GM13976 (cell line): Measurements from ENCODE around the gene SEMA7A.

ENCODE experiments used
- DNase-seq: peaks from one replicate; pipeline ENCODE4 v3.0.0; 2012; ENCODE audit warnings: low spot score
- in situ Hi-C: fragments of 300-500 bp; cut with MboI; formaldehyde crosslinking; loops from one replicate; pipeline ENCODE4 v1.12.0; 2022; ENCODE audit warnings: low sequenced_read_pairs, mixed read lengths, inconsistent platforms; ENCODE audit not compliant: unreplicated experiment
- TF ChIP-seq, protein P1 (sequence below): IDR thresholded peaks from 2 replicates; pipeline ENCODE4 v1.5.1; 2012; ENCODE audit warnings: borderline replicate concordance, mild to moderate bottlenecking; ENCODE audit not compliant: insufficient read depth; ENCODE audit errors: extremely low read depth, missing control alignments, control extremely low read depth

Gene SEMA7A

DNA sequence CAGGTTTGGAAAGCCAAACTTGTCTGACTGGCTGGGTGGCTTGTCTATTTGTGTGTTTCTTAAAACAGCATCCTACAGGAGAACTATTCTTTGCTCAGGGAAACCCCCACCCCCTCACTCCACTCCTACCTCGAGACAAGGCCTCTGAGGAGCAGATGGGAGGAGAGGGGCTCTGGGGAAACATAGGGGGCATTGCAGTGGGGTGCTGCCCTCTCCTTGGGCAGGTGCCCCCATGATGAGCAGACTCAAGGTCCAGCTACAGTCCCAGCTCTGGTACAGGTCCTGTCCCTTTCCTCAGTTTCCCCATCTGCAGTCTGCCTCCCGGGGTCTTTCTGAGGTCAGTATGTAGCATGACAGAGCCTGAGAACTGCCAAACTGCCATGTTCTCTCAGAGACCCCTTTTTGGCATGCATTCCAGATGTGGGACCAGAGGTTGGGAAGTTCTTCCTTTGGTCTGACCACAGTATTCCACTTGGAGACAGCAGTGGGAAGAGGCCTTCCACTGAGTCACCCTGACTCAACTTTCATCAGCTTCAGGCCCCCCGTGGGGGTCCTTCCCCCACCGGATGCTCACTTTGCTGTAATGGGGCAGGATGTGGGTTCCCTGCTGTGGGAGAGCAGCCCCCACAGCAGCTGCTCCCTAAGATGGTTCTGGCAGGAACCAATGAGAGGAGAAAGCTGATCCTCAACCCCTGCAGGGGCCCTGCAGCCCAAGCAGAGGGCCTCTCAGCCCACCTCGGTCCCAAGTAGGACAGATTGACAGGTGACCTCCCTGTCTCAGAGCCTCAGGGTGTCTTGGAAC lies 34.0 kb downstream of the SEMA7A start:
- no peak for DNase-seq
- in situ Hi-C loops: no loop called here

DNA sequence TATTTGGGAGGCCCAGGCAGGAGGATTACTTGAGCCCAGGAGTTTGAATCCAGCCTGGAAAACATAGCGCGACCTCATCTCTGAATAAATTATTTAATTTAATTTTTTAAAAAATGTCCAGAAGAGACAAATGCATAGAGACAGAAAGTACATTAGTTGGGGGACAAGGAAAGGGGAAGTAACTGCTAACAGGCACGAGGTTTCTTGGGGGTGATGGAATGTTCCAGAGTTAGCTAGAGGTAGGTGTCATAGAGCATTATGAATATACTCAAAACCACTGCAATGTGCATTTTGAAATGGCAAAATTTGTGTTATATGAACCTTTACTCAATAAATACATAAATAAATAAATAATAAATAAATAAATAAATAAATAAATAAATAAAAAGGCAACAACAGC lies 34.7 kb downstream of the SEMA7A start:
- DNase-seq: no peak
- in situ Hi-C loops: no loop called here
- TF ChIP-seq, protein P1, sequence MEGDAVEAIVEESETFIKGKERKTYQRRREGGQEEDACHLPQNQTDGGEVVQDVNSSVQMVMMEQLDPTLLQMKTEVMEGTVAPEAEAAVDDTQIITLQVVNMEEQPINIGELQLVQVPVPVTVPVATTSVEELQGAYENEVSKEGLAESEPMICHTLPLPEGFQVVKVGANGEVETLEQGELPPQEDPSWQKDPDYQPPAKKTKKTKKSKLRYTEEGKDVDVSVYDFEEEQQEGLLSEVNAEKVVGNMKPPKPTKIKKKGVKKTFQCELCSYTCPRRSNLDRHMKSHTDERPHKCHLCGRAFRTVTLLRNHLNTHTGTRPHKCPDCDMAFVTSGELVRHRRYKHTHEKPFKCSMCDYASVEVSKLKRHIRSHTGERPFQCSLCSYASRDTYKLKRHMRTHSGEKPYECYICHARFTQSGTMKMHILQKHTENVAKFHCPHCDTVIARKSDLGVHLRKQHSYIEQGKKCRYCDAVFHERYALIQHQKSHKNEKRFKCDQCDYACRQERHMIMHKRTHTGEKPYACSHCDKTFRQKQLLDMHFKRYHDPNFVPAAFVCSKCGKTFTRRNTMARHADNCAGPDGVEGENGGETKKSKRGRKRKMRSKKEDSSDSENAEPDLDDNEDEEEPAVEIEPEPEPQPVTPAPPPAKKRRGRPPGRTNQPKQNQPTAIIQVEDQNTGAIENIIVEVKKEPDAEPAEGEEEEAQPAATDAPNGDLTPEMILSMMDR: no peak

More for the DNA sequence above, 34.0 kb downstream of the SEMA7A start:
- TF ChIP-seq, protein P1: no peak

DNA sequence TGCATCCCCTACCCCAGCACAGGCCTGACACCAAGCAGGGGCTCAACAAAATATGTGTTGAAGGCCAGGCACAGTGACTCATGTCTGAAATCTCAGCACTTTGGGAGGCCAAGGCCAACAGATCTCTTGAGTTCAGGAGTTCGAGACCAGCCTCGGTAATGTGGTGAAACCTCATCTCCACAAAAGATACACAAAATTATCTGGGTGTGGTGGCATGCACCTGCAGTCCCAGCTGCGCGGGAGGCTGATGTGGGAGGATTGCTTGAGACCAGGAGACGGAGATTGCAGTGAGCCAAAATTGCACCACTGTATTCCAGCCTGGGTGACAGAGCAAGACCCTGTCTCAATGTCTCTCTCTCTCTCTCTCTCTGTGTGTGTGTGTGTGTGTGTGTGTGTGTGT lies 35.6 kb downstream of the SEMA7A start:
- DNase-seq: no peak
- in situ Hi-C loops: no loop called here
- TF ChIP-seq, protein P1: no peak

DNA sequence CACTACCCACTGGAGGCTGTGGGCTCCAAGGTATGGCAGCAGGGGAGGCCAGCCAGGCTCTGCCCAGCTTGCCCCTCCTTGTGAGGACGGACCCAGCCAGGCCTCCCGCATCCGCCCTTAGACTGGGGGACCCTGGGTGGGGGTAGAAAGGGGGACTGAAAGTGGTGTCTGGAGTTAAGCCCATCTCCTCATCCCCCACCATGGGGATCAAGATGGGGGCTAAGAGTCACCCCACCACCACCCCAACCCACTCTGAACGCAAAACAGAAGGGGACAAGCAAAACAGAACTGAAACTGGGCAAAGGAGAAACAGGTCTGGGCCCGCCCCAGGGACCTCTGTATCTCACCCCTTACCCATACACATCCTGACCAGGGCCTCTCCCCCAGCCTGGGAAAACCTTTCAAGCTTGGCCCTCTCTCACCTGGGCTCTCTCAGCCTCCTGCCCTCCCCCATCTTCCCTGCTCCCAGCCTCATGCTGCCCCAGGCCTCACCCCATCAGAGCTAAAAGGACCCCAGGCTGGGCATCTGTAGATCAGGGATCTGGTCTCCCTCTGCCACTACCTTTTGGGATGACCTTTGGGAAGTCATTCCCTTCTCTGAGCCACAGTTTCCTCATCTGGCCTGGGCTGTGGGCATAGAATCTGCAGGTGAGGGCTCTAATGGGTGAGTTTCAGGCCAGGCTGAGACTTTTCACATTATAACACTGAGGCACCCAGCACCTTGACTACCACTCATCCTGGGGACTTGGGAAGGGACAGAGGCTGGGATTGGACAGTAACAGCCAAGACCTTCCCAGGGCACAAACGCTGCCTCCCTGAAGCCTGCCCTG lies 36.3 kb downstream of the SEMA7A start:
- no peak for DNase-seq
- in situ Hi-C loops: no loop called here

DNA sequence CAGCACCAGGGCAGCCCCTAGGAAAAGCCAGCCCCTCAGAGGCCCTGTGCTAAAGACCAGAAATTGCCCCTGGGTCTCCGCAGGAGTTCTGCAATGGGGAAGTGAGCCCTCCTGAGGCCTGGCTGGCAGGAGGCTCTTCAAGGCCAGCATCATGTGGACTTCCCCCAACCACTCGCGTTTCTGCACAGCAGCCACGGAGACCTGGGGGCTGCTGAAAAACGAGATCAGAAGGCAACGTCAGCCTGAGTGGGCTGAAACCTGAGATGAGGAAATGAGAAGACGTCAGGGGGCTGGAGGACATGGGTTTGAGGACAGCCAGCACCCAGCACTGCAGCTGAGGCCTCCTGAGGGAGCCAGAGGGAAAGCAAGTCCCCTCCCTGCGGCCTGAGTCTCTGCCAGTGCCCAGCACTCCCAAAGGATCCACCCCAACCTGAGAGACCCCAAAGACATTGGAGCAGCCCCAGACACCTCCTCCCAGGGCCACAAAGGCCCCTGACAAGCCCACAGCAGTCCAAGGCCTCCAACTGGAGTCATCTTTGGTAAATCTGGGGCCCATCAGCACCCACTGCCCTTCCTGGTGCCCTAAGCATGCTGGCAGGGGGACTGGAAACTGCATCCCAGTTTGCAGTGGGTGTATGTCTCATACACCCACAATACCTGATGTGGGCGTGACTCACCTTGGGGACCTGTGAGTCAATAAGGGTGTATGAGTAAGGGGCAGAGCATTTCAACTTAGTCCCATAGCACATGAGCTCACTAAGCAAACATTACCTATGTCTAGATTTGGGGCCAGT lies 37.1 kb downstream of the SEMA7A start:
- DNase-seq: peak; percentile 85
- TF ChIP-seq, protein P1: peak; percentile 44
- in situ Hi-C loops: no loop called here

More for the DNA sequence above, 36.3 kb downstream of the SEMA7A start:
- TF ChIP-seq, protein P1: no peak

DNA sequence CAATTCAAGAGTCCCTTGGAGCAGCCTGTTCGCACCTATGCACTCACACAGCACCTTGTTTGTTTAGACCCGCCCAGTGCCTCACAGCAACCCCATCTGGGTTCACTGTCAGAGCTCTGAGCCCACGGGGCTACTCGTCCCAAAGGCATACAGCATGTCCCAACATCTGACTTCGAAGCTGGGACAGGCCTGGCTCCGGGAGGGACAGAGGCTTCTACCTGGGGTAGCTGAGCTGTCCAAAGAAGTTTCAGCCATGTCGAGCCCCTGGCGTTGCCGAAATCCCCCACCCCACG lies 37.7 kb downstream of the SEMA7A start:
- TF ChIP-seq, protein P1: no peak
- in situ Hi-C loops: no loop called here
- no peak for DNase-seq
